ENCODE measurements around the gene SPDEF.

GRCh38 chr6:34555328-34555727 lies 801 bp downstream of the SPDEF start:
- no peak for TF ChIP-seq CTCF (conservative IDR thresholded peaks at IDR 0.05; ENCODE audit: low read depth in 2 of 2)
- TF ChIP-seq EZH2 (IDR thresholded peaks at IDR 0.05; ENCODE audit: low read depth, unreplicated experiment) = no peak
- TF ChIP-seq POLR2AphosphoS5 (IDR thresholded peaks at IDR 0.05; ENCODE audit: low read depth) = no peak
- TF ChIP-seq EZH2phosphoT487 (IDR thresholded peaks at IDR 0.05; ENCODE audit: unreplicated experiment) = no peak
- no peak for TF ChIP-seq NANOG (IDR thresholded peaks at IDR 0.05; ENCODE audit: borderline replicate concordance)
- no peak for TF ChIP-seq CREB1 (CRISPR knock-in tag; IDR thresholded peaks at IDR 0.05; ENCODE audit: low read depth)
- TF ChIP-seq JUNB (IDR thresholded peaks at IDR 0.05; ENCODE audit: unreplicated experiment) = no peak
- TF ChIP-seq REST (IDR thresholded peaks at IDR 0.05; ENCODE audit: unreplicated experiment) = no peak
- TF ChIP-seq ZNF114 (CRISPR knock-in tag; IDR thresholded peaks at IDR 0.05) = no peak
- TF ChIP-seq ZNF331 (CRISPR knock-in tag; IDR thresholded peaks at IDR 0.05; ENCODE audit: low read depth) = no peak
